ENCODE results near the gene NKX2-3.

Gene NKX2-3

GRCh38 chr10:99526861-99527504 is 5.8 kb upstream of the NKX2-3 start:
- no peak for DNase-seq

DNA sequence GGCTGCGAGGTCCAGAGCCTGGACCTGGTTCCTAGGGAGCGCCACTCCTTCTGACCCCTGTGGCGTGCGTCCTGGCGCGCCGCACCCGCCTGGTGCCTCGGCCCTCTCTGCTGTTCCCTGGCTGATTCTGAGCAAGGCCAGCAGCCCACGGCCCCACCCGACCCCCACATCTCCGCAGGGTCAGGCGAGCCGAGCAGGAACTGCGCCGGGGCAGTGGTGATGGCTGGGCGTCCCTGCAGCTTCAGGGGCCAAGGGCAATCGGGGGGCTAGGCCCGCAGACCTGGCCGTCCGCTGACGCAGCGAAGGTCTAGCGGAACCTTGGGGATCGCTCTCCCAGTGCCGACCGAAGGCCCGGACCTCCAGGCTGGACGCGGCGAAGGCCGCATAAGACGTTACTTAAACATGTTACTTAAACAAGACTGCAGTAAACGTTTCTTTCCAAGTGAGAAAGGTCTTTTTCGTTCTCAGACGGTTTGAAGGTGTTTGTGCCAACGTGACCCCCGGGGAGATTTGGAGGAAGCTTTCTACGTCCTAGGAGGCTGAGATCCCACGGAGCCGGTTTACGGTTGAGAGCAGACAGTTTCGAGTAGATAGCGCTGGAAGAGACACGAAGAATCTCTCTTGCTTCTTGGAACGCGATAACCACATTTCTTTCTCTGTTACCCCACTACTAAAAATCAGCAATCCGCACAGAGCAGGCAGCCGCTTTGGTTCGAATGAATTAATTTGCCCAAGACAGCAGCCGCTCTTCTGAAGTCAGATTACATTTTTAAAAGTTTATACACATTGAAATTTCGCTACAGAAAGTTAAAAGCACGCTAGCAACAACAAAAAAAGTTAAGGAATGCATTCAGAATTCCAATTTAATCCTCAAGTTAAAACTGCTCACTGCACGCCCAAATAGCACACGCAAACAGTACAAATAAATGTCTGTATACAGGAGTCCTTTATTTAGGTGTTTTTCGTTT is 4.9 kb upstream of the NKX2-3 start:
- DNase-seq = no peak

- DNase-seq = no peak
Observed at GRCh38 chr10:99528494-99529441, 4.0 kb upstream of the NKX2-3 start.

DNA sequence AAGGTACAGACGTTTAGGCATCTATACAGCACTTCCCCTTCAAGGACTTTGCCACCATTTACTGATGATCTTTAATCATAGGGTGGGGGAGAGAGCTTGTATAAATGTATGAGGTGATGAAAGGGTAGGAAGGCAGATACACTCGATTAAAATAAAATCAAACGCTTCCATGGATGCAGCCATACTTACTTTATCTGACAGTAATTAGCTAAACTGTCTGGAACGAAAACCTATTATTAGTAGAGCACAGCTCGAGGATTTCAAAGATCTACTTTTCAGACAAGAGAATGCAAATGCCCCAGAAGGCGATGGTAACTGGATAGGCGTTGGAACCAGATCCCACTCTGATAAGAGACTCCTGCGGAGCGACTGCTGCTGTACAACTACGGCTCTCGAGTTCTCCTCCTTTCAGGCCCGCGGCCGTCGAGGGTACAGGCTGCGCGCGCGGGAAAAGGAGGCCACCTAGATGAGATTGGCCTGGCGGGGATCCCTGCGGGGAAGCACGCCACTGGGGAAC is 3.1 kb upstream of the NKX2-3 start:
- DNase-seq = no peak

- no peak for DNase-seq
Observed at GRCh38 chr10:99530108-99531025, 2.4 kb upstream of the NKX2-3 start.

DNA sequence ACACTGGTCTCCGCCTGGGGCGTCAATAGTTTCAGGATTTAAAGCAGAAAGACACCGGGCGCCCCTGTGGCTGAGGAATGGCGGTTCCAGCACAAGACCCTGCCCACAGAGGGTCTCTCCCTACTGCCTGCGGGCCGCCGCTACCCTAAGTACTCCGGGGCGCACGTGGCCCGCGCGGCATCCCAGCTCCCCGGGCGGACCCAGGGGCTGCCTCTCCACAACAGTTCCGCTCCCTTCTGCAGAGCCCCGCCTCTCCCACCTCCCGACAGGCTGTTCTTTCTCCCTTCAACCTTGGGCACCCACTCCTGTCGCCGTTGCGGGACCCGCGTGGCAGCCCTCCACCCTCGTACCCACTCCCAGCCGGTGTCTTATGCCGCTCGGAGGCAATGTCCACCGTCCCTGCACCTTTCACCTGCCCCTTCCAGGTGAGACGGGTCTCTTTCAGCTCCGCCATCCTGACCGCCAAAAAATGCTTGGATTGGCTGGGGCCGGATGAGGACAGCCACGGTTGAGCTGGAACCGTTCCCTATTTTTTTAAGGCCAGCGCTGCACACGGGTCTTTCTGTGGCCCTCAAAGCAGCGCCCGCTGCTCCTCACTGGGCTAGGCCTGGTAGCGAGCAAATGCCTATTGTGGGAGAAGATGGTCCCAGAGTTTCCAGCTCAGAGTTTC is 1.6 kb upstream of the NKX2-3 start:
- DNase-seq = no peak

GRCh38 chr10:99531696-99532593 is 797 bp upstream of the NKX2-3 start:
- DNase-seq = no peak

DNA sequence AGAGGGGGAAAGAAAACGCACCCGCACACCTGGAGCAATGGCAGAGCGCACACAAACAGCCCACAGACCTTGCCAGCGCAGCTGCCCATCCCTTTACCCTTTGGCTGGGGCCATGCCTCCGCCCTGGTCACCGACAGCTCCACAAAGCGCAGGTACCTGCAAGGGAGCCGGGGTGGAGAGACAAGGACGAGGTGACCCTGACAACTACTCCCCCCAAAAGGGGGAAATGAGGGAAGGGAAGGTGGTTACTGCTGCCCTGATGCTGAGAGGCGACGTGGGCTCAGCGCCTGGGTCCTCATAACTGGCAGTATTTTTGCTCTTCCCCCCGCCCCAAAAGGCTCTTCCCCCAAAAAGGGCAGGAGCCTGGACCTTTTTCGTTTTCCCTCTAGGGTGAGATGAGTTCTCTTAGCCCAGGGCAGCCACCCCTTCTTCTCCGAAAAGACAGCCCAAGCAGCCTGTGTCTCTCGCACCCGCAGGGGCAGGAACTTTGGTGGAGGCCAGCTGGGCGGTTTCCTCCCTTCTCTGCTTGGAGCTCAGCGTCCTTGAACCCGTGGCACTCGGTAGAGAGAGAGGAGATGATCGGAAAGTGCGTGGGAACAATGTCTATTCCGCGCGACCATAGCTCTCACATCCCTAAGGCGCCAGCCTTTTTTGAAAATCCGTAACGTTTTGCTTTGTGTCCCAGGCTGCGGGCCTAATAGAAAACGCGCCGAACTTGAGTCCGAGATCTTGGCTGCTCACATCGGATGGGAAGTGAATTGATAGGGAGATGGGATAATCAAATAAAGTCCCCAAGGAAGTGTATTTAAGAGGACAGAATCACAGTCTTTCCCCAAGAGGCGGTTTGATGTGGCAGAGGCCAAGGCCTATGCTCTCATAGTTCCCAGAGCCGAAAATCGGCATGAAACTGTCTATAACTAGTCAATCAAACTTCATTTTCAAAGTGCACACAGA is 1.0 kb downstream of the NKX2-3 start:
- no peak for DNase-seq

- no peak for DNase-seq
Observed at GRCh38 chr10:99534450-99534938, 1.8 kb downstream of the NKX2-3 start.

GRCh38 chr10:99534939-99535763 is 2.4 kb downstream of the NKX2-3 start:
- DNase-seq = no peak

- DNase-seq = no peak
Observed at GRCh38 chr10:99535764-99536337, 3.1 kb downstream of the NKX2-3 start.

GRCh38 chr10:99536338-99537085 is 3.8 kb downstream of the NKX2-3 start:
- no peak for DNase-seq

- no peak for DNase-seq
Observed at GRCh38 chr10:99537086-99537988, 4.6 kb downstream of the NKX2-3 start.

- no peak for DNase-seq
Observed at GRCh38 chr10:99537989-99538917, 5.5 kb downstream of the NKX2-3 start.

Data from CD4-positive, alpha-beta T cell treated with Interleukin-6 for 4 hours (primary cell).